Chondrocyte (in vitro differentiated cells): ENCODE results near the gene LMTK2. TPM values are rescaled to one million over a fixed set of nuclear protein-coding genes. Genes with fewer than 3 reads are reported as not detected.

Experiments
- DNase-seq: peaks from one replicate; pipeline ENCODE4 v3.0.0; 2021; ENCODE audit warnings: mixed read lengths, low spot score
- H3K27ac Mint-ChIP-seq: one replicate; pipeline ENCODE4 v1.8.0; 2021; ENCODE audit warnings: mild to moderate bottlenecking, moderate library complexity, mixed read lengths; ENCODE audit not compliant: unreplicated experiment
- H3K27me3 Mint-ChIP-seq: 2 replicates; pipeline ENCODE4 v1.8.0; 2021; ENCODE audit warnings: low read depth, mixed read lengths
- H3K36me3 Mint-ChIP-seq: 2 replicates; pipeline ENCODE4 v1.8.0; 2021; ENCODE audit warnings: low read depth, mixed read lengths
- H3K4me1 Mint-ChIP-seq: 2 replicates; pipeline ENCODE4 v1.8.0; 2021; ENCODE audit warnings: low read depth, mild to moderate bottlenecking, mixed read lengths
- H3K4me3 Mint-ChIP-seq: one replicate; pipeline ENCODE4 v1.8.0; 2021; ENCODE audit warnings: mild to moderate bottlenecking, moderate library complexity, mixed read lengths; ENCODE audit not compliant: unreplicated experiment
- H3K9me3 Mint-ChIP-seq: 2 replicates; pipeline ENCODE4 v1.8.0; 2021; ENCODE audit warnings: low read depth, mixed read lengths
- CTCF ChIP-seq: fragments of 200-600 bp; sonication (generic); IDR thresholded peaks from 2 replicates; pipeline ENCODE4 v1.5.0; 2021; ENCODE audit warnings: antibody characterized with exemption, mild to moderate bottlenecking, moderate library complexity
- total RNA-seq: library from RNA; stranded (reverse); gene quantifications from 3 replicates; pipeline ENCODE4 v1.2.1, GENCODE V29; 2021

The LMTK2 gene
- total RNA-seq, 1 donor from 2014 or later = 15.0 TPM

DNA sequence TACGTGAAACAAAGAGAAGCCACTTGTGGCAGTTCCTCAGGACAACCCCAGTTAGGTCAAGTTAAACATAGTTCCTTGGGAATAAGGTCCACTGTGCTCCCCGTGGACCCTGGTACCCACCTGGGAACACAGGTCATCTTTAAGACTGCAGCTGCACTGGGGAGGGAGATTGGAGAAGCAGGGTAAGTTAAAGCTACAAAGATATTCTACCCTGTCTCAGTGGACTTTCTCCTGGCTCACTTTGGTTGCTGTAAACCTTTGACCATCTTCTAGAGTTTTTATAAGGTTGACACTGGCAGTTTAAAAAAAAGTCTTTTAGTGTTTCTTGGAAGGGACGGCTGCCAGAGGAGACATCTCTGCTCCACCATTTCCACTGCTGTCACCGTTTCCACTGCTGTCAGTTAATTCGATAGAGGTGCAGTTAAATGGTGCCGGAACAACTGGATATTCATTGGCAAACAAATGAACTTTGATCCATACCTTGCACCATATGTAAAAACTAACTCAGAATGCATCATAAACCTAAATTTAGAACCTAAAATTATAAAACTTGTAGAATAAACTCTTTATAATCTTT lies 42.5 kb downstream of the LMTK2 start:
- Mint-ChIP-seq H3K27me3 (no peaks in the 10 kb centered on the region), H3K27ac (no peak overlapping the region), H3K9me3 (peaks cover 7% of the 10 kb centered on the region), H3K4me3 (no peak overlapping the region), H3K36me3 (peaks cover 28% of the 10 kb centered on the region), H3K4me1 (no peaks in the 10 kb centered on the region)
- TF ChIP-seq CTCF = no peak
- no peak for DNase-seq

DNA sequence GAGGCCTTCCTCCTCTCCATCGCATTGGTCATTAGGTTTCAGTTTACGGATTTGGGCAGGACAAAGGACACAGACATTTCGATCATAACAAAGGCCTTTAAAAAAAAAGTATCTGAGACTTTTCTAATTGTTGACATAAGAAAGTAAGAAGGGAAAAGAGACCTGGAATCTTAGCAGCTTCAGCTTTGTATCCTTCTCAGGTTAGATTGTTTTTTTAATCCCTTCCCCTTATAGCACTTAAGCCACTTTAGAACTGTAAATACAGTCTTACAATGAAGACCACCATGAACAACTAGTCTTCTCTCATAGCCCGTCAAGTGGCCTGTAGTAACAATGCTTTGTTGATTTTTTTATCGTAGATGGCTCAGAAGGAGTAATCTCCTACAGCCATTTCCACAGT lies 45.2 kb downstream of the LMTK2 start:
- Mint-ChIP-seq H3K4me1 (no peaks in the 10 kb centered on the region), H3K4me3 (no peak overlapping the region), H3K36me3 (peaks cover 36% of the 10 kb centered on the region), H3K9me3 (no peaks in the 10 kb centered on the region), H3K27ac (no peak overlapping the region), H3K27me3 (no peaks in the 10 kb centered on the region)
- DNase-seq = no peak
- no peak for TF ChIP-seq CTCF

- H3K27me3 Mint-ChIP-seq = no peaks in the 10 kb centered on the region
- H3K36me3 Mint-ChIP-seq = peaks cover 33% of the 10 kb centered on the region
Observed at GRCh38 chr7:98156700-98157099, 50.0 kb downstream of the LMTK2 start.

DNA sequence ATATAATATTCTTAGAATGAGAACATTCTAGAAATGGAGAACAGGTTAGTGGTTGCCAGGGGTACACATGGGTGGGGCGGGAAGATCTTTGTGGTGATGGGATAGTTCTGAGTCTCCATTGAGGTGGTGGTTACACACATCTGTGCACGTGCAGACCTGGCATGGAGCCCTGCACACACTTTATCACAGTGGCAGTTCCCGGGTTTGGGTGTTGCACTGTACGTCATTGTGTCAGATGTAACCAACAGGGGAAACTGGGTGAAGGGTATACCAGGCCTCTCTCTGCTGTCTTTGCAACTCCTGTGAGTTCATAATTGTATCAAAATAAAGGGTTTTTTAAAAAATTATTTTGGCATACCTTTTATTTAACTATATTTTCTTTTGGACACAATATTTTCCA lies 51.1 kb downstream of the LMTK2 start:
- peaks cover 27% of the 10 kb centered on the region for H3K36me3 Mint-ChIP-seq
- H3K9me3 Mint-ChIP-seq = no peaks in the 10 kb centered on the region
- DNase-seq = no peak
- H3K4me3 Mint-ChIP-seq = no peak overlapping the region
- no peaks in the 10 kb centered on the region for H3K27me3 Mint-ChIP-seq
- H3K4me1 Mint-ChIP-seq = no peaks in the 10 kb centered on the region
- no peak for TF ChIP-seq CTCF
- H3K27ac Mint-ChIP-seq = no peak overlapping the region

More at GRCh38 chr7:98156700-98157099, 50.0 kb downstream of the LMTK2 start:
- no peak for DNase-seq
- no peak overlapping the region for H3K27ac Mint-ChIP-seq
- no peak overlapping the region for H3K4me3 Mint-ChIP-seq
- no peaks in the 10 kb centered on the region for H3K4me1 Mint-ChIP-seq
- TF ChIP-seq CTCF = no peak
- H3K9me3 Mint-ChIP-seq = no peaks in the 10 kb centered on the region

GRCh38 chr7:98162758-98163157 lies 56.1 kb downstream of the LMTK2 start:
- no peak for DNase-seq
- no peak overlapping the region for H3K27ac Mint-ChIP-seq
- peaks cover 9% of the 10 kb centered on the region for H3K4me1 Mint-ChIP-seq
- peaks cover 5% of the 10 kb centered on the region for H3K36me3 Mint-ChIP-seq
- no peak overlapping the region for H3K4me3 Mint-ChIP-seq
- no peaks in the 10 kb centered on the region for H3K27me3 Mint-ChIP-seq
- no peak for TF ChIP-seq CTCF
- H3K9me3 Mint-ChIP-seq = no peaks in the 10 kb centered on the region
